K562 treated with DMSO at 1 percent for 12 hours (cell line): ENCODE measurements around the gene MST1R. TPM values are rescaled to one million over a fixed set of nuclear protein-coding genes. Genes with fewer than 3 reads are reported as not detected.

ENCODE experiments used
- total RNA-seq: library from RNA; unstranded; fragments of 300-600 nt; gene quantifications from 2 replicates; pipeline ENCODE4 v1.2.3, GENCODE V29; 2022; ENCODE audit not compliant: insufficient read depth

The MST1R gene
- total RNA-seq = 1.7 and 7.2 TPM in 2 replicates

GRCh38 chr3:49903451-49904424 is at the start of gene MST1R:
Gene MST1R, minus strand, starts transcription at chr3:49903873. Its CDS starts 264 bp downstream, at chr3:49903609.

DNA sequence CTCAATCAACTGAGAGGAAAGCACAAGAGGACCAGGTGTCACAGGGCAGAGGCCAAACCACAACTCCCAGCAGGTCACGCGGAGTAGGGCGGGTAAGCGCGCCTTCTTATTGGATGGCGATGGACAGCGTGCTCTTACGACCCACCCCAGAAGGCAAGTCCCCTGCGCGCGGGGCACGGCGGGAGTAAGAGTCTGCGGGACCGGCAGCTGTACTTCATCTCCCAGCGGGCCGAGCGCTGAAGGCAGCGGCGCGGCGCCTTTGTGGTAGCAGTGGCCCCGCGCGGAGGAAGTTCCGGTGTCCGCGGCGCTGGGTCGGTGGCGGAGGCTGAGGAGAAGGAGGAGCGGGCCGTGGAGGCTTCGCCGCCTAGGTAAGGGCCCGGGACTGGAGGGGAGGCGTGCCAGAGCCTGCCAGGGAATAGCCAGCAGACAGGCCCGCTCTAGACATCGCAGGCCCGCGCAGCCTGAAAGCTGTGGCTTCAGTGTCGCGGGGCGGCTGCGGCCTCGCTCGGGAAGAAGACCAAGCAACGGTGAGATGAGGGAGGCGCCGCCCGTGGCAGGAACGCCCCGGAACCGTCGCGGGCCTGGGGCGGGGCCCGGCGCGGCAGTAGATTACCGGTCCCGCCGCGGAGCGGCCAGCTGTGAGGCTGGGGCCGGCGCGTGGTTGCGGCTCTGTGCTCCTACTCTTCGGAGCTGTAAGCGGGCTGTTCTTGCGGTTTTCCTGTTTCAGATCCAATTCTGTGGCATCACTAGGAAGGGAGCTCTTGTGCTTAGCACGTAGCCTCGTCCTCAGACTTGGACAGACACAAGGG is 36.4 kb upstream of the MST1R start, which contains the start of gene RBM6:
TSS of gene RBM6 (plus strand) at position 293 of the 809 bp plus-strand sequence. CDS start 22,492 bp downstream, outside the sequence.

DNA sequence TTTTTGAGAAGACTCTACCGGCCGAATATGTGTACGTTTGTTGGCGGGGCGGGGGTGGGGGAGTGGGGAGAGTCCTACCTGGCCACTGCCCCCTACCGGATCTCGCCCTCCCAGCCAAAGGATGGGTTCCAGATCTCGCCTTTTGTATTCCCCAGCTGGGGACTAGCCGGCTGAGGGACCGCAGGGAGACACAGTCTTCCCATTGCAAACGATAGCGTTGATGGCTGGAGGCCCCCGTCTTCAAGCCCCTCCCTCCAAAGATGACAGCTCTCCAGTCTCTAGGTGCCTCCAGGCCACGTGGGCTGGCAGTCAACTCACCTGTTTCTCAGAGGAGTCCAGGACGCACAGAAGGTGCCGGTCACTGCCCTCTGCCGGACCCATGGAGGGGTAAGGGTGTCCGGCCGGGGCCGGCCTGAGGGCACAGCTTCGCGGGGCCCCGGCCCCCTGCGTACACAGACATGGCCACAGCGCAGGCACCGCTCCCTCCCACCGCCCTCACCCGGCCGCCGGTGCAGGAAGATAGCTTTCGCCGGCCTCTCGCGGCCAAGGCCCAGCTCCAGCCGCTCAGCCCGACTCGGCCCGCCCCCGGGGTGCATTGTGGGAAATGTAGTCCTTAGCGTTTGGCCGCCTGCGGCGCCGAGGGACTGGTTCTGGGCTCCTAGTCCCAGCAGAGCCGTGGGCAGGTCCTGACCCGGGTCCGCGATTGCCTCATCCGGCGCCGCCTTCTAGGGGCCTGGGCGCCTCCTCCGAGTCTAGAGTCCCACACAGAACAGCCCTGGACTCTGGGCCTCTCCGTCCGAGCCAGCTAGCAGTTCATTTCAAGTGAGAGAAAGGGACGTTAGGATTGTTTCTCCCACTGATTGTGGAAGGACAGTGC is 25.9 kb upstream of the MST1R start, which contains the start of gene MON1A:
TSS of gene MON1A (minus strand) at position 521 of the 877 bp plus-strand sequence. CDS start 16,465 bp downstream, outside the sequence.

DNA sequence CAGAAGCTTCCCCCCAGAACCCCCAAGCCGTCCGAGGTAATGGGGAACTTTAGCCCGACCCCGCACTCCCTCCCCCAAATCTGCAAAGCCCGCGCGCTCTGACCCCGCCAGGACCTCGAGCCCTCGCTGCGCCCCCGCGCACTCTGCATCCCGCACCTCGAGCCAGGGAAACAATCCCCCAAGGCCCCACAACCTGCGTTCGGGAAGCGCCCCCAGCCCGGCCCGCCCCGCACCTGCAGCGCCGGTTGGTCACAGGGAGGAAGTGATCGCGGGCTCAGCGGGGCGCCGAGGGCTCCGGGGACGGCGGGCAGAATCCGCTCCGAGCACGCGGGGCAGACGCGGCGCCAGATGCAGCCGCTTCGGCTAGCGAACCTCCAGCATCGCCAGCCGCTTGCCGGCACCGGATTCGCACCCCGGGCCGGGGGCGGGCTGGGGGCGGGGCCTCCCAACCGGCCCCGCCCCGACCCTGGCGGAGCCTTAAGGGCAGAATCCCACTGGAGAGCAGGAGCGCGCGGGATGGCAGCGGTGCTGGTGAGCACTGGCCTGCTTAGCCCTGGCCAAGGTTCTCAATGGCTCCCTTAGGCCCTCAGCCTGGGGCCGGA is 34.0 kb downstream of the MST1R start, which contains the start of gene CAMKV:
TSS of gene CAMKV (minus strand) at position 382 of the 602 bp plus-strand sequence. CDS start 7,518 bp downstream, outside the sequence.

DNA sequence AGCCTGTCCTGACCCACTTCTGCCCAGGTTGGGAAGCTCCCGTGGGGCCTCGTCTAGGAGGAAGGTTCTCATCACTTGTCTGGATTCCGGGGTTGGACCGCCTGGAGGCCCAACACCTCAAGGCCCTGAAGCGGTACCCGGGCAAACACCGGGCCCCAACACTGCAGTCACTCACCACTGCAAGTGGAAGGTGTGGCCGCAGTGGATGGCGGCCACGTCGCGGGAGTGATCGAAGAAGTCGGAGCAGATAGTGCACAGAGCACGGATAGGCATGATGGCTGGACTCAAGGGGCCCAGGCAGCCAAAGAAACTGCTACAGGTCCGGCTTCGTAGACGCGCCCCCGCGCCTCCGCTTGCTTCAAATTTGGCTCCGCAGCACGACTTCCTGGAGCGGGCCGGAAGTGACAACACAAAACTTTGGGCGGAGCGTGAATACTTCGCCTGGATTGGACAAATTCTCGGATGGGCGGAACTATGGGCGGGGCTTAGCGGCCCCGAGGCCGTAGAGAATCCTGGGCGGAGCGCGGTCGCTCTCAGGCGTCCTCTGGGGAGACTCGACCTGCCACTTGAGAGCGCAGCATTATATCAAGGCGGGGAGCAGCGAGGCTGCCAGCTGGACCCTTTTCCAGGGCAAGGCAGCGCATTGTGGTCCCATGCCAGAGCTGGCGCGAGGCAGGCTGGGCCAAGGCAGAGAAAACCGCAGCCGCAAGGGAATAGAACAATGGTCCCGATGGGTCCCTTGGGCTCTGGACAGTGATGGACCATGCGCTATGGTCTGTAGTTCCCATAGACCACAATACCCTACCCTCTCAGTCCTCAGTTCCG is 47.3 kb downstream of the MST1R start, which contains the start of gene TRAIP:
TSS of gene TRAIP (minus strand) at position 384 of the 825 bp plus-strand sequence. CDS start at position 273, 111 bp downstream.

Other genes with a start within 250 kb of the MST1R start
- gene APEH, start 229.5 kb downstream of the MST1R start, total RNA-seq = 96.5 and 122 TPM in 2 replicates
- gene MST1, start 214.4 kb downstream of the MST1R start, total RNA-seq = 0.57 and 2.5 TPM in 2 replicates
- gene RNF123, start 214.3 kb downstream of the MST1R start, total RNA-seq = 24.4 and 32.7 TPM in 2 replicates
- 2.6 and 6.2 TPM in 2 replicates for gene AMIGO3, start 184.2 kb downstream of the MST1R start, total RNA-seq
- gene GMPPB, start 179.9 kb downstream of the MST1R start, total RNA-seq = 10.2 and 15.5 TPM in 2 replicates
- 22.7 and 36.2 TPM in 2 replicates for gene IP6K1, start 117.3 kb downstream of the MST1R start, total RNA-seq
- not detected in 2 replicates for gene CDHR4, start 104.0 kb downstream of the MST1R start, total RNA-seq
- gene INKA1, start 100.6 kb downstream of the MST1R start, total RNA-seq = 1.7 and 3.5 TPM in 2 replicates
- gene UBA7, start 89.9 kb downstream of the MST1R start, total RNA-seq = 13.2 and 13.4 TPM in 2 replicates
- 16.7 and 24.1 TPM in 2 replicates for gene TRAIP, start 47.3 kb downstream of the MST1R start, total RNA-seq
- not detected in 2 replicates for gene CAMKV, start 34.0 kb downstream of the MST1R start, total RNA-seq
- gene MON1A, start 25.9 kb upstream of the MST1R start, total RNA-seq = 11.1 and 13.7 TPM in 2 replicates
- gene RBM6, start 36.3 kb upstream of the MST1R start, total RNA-seq = 23.7 and 45.8 TPM in 2 replicates
- gene RBM5, start 185.0 kb upstream of the MST1R start, total RNA-seq = 34.3 and 74.7 TPM in 2 replicates